ENCODE data around the gene RNF183.
"Not testable (repeated sequence)": the region's sequence is repeated elsewhere in the genome, so short reads cannot be mapped to it uniquely, and the experiment has no call there.

RNF183 gene

GRCh38 chr9:113298311-113298710 lies 4.9 kb downstream of the RNF183 start:
- Histone ChIP-seq H3K79me2 (ENCODE audit: insufficient read depth, low read depth) (no peaks in the 10 kb centered on the region), H2AFZ (ENCODE audit: low read depth) (no peak overlapping the region), H3K27ac (no peak overlapping the region), H4K20me1 (ENCODE audit: insufficient read depth) (no peaks in the 10 kb centered on the region), H3K4me2 (no peak overlapping the region), H3K4me3 (IDR thresholded peaks at IDR 0.05; ENCODE audit: insufficient read depth, low read depth, low read length) (no peak overlapping the region), H3K27me3 (ENCODE audit: insufficient read depth, low read depth) (no peaks in the 10 kb centered on the region), H3K4me1 (ENCODE audit: low read depth, poor library complexity, severe bottlenecking) (no peaks in the 10 kb centered on the region), H3K36me3 (ENCODE audit: insufficient read depth) (no peaks in the 10 kb centered on the region), H3K9ac (no peak overlapping the region)
- TF ChIP-seq, protein P1, sequence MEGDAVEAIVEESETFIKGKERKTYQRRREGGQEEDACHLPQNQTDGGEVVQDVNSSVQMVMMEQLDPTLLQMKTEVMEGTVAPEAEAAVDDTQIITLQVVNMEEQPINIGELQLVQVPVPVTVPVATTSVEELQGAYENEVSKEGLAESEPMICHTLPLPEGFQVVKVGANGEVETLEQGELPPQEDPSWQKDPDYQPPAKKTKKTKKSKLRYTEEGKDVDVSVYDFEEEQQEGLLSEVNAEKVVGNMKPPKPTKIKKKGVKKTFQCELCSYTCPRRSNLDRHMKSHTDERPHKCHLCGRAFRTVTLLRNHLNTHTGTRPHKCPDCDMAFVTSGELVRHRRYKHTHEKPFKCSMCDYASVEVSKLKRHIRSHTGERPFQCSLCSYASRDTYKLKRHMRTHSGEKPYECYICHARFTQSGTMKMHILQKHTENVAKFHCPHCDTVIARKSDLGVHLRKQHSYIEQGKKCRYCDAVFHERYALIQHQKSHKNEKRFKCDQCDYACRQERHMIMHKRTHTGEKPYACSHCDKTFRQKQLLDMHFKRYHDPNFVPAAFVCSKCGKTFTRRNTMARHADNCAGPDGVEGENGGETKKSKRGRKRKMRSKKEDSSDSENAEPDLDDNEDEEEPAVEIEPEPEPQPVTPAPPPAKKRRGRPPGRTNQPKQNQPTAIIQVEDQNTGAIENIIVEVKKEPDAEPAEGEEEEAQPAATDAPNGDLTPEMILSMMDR (conservative IDR thresholded peaks at IDR 0.05; ENCODE audit: low read depth, low read length) = no peak

- Histone ChIP-seq H4K20me1 (ENCODE audit: insufficient read depth) (no peaks in the 10 kb centered on the region), H3K9ac (no peak overlapping the region), H3K4me2 (no peak overlapping the region), H3K27me3 (ENCODE audit: insufficient read depth, low read depth) (no peaks in the 10 kb centered on the region), H2AFZ (ENCODE audit: low read depth) (no peak overlapping the region), H3K4me3 (IDR thresholded peaks at IDR 0.05; ENCODE audit: insufficient read depth, low read depth, low read length) (no peak overlapping the region), H3K79me2 (ENCODE audit: insufficient read depth, low read depth) (no peaks in the 10 kb centered on the region), H3K27ac (no peak overlapping the region), H3K4me1 (ENCODE audit: low read depth, poor library complexity, severe bottlenecking) (no peaks in the 10 kb centered on the region), H3K36me3 (ENCODE audit: insufficient read depth) (no peaks in the 10 kb centered on the region)
- TF ChIP-seq, protein P1 (conservative IDR thresholded peaks at IDR 0.05; ENCODE audit: low read depth, low read length) = no peak
Observed at GRCh38 chr9:113296796-113297558, 6.2 kb downstream of the RNF183 start.

- not testable (repeated sequence) for H3K4me2 ChIP-seq; H3K4me1 ChIP-seq (ENCODE audit: low read depth, poor library complexity, severe bottlenecking); H3K4me3 ChIP-seq (IDR thresholded peaks at IDR 0.05; ENCODE audit: insufficient read depth, low read depth, low read length); H3K36me3 ChIP-seq (ENCODE audit: insufficient read depth); H3K9ac ChIP-seq; H3K27ac ChIP-seq; H3K79me2 ChIP-seq (ENCODE audit: insufficient read depth, low read depth); H2AFZ ChIP-seq (ENCODE audit: low read depth); H3K27me3 ChIP-seq (ENCODE audit: insufficient read depth, low read depth); H4K20me1 ChIP-seq (ENCODE audit: insufficient read depth)
Observed at GRCh38 chr9:113296247-113296646, 6.9 kb downstream of the RNF183 start.

GRCh38 chr9:113293285-113293878 lies 9.8 kb downstream of the RNF183 start:
- TF ChIP-seq, protein P1 (conservative IDR thresholded peaks at IDR 0.05; ENCODE audit: low read depth, low read length) = no peak
- H4K20me1 ChIP-seq (ENCODE audit: insufficient read depth) = no peaks in the 10 kb centered on the region
- H3K27ac ChIP-seq = no peak overlapping the region
- no peak overlapping the region for H3K9ac ChIP-seq
- no peaks in the 10 kb centered on the region for H3K27me3 ChIP-seq (ENCODE audit: insufficient read depth, low read depth)
- peaks cover 20% of the 10 kb centered on the region for H3K36me3 ChIP-seq (ENCODE audit: insufficient read depth)
- H2AFZ ChIP-seq (ENCODE audit: low read depth) = no peak overlapping the region
- no peaks in the 10 kb centered on the region for H3K79me2 ChIP-seq (ENCODE audit: insufficient read depth, low read depth)
- H3K4me2 ChIP-seq = no peak overlapping the region
- no peak overlapping the region for H3K4me3 ChIP-seq (IDR thresholded peaks at IDR 0.05; ENCODE audit: insufficient read depth, low read depth, low read length)
- no peaks in the 10 kb centered on the region for H3K4me1 ChIP-seq (ENCODE audit: low read depth, poor library complexity, severe bottlenecking)

GRCh38 chr9:113290052-113290607 lies 13.0 kb downstream of the RNF183 start:
- TF ChIP-seq, protein P1 (conservative IDR thresholded peaks at IDR 0.05; ENCODE audit: low read depth, low read length) = no peak
- Histone ChIP-seq H2AFZ (ENCODE audit: low read depth) (no peak overlapping the region), H3K4me2 (no peak overlapping the region), H4K20me1 (ENCODE audit: insufficient read depth) (no peaks in the 10 kb centered on the region), H3K36me3 (ENCODE audit: insufficient read depth) (peaks cover 39% of the 10 kb centered on the region), H3K4me1 (ENCODE audit: low read depth, poor library complexity, severe bottlenecking) (no peaks in the 10 kb centered on the region), H3K27me3 (ENCODE audit: insufficient read depth, low read depth) (no peaks in the 10 kb centered on the region), H3K27ac (no peak overlapping the region), H3K9ac (no peak overlapping the region), H3K4me3 (IDR thresholded peaks at IDR 0.05; ENCODE audit: insufficient read depth, low read depth, low read length) (no peak overlapping the region), H3K79me2 (ENCODE audit: insufficient read depth, low read depth) (no peaks in the 10 kb centered on the region)

Data from KMS-11 (cell line).